ENCODE measurements around the gene RAD18. TPM values are rescaled to one million over a fixed set of nuclear protein-coding genes. Genes with fewer than 3 reads are reported as not detected.

RAD18 gene
- total RNA-seq, 1 donor from 2014 or later: 52.8 TPM

GRCh38 chr3:8937064-8938020 is 25.9 kb downstream of the RAD18 start:
- no peak overlapping the region for H3K4me3 Mint-ChIP-seq
- H3K36me3 Mint-ChIP-seq (ENCODE audit: low read depth): peaks cover 43% of the 10 kb centered on the region
- no peak for DNase-seq
- H3K27me3 Mint-ChIP-seq: no peaks in the 10 kb centered on the region
- no peak overlapping the region for H3K27ac Mint-ChIP-seq
- H3K4me1 Mint-ChIP-seq: peaks cover 2% of the 10 kb centered on the region
- intact Hi-C loops (cut with micrococcal nuclease): no loop called here
- H3K9me3 Mint-ChIP-seq: no peaks in the 10 kb centered on the region

- Mint-ChIP-seq H3K4me3 (no peak overlapping the region), H3K9me3 (no peaks in the 10 kb centered on the region), H3K27ac (no peak overlapping the region), H3K4me1 (peaks cover 5% of the 10 kb centered on the region), H3K27me3 (no peaks in the 10 kb centered on the region), H3K36me3 (ENCODE audit: low read depth) (peaks cover 28% of the 10 kb centered on the region)
- no peak for DNase-seq
- intact Hi-C loops (cut with micrococcal nuclease): no loop called here
These were observed 30.8 kb downstream of the RAD18 start for GRCh38 chr3:8932507-8932906.

- H3K27me3 Mint-ChIP-seq: no peaks in the 10 kb centered on the region
- intact Hi-C loops (cut with micrococcal nuclease): no loop called here
- no peak overlapping the region for H3K4me3 Mint-ChIP-seq
- H3K27ac Mint-ChIP-seq: no peak overlapping the region
- H3K9me3 Mint-ChIP-seq: no peaks in the 10 kb centered on the region
- no peak for DNase-seq
- H3K4me1 Mint-ChIP-seq: peaks cover 3% of the 10 kb centered on the region
- H3K36me3 Mint-ChIP-seq (ENCODE audit: low read depth): peaks cover 32% of the 10 kb centered on the region
These were observed 31.9 kb downstream of the RAD18 start for GRCh38 chr3:8931342-8931741.

GRCh38 chr3:8929860-8930259 is 33.4 kb downstream of the RAD18 start:
- Mint-ChIP-seq H3K4me3 (no peak overlapping the region), H3K36me3 (ENCODE audit: low read depth) (peaks cover 34% of the 10 kb centered on the region), H3K27me3 (no peaks in the 10 kb centered on the region), H3K27ac (no peak overlapping the region), H3K4me1 (peaks cover 3% of the 10 kb centered on the region), H3K9me3 (no peaks in the 10 kb centered on the region)
- intact Hi-C loops (cut with micrococcal nuclease): no loop called here
- no peak for DNase-seq

GRCh38 chr3:8914491-8914890 is 48.8 kb downstream of the RAD18 start:
- intact Hi-C loops (cut with micrococcal nuclease): no loop called here
- no peaks in the 10 kb centered on the region for H3K9me3 Mint-ChIP-seq

GRCh38 chr3:8911781-8912180 is 51.5 kb downstream of the RAD18 start:
- Mint-ChIP-seq H3K9me3 (no peaks in the 10 kb centered on the region), H3K36me3 (ENCODE audit: low read depth) (peaks cover 33% of the 10 kb centered on the region), H3K27me3 (no peaks in the 10 kb centered on the region), H3K4me1 (no peaks in the 10 kb centered on the region), H3K4me3 (no peak overlapping the region), H3K27ac (no peak overlapping the region)
- DNase-seq: no peak
- intact Hi-C loops (cut with micrococcal nuclease): no loop called here

More at GRCh38 chr3:8914491-8914890, 48.8 kb downstream of the RAD18 start:
- Mint-ChIP-seq H3K36me3 (ENCODE audit: low read depth) (peaks cover 20% of the 10 kb centered on the region), H3K27me3 (no peaks in the 10 kb centered on the region), H3K4me3 (no peak overlapping the region), H3K27ac (no peak overlapping the region), H3K4me1 (no peaks in the 10 kb centered on the region)
- DNase-seq: no peak

- Mint-ChIP-seq H3K27ac (no peak overlapping the region), H3K9me3 (no peaks in the 10 kb centered on the region), H3K4me1 (no peaks in the 10 kb centered on the region), H3K27me3 (no peaks in the 10 kb centered on the region), H3K4me3 (no peak overlapping the region), H3K36me3 (ENCODE audit: low read depth) (peaks cover 43% of the 10 kb centered on the region)
- no peak for DNase-seq
- intact Hi-C loops (cut with micrococcal nuclease): no loop called here
These were observed 54.1 kb downstream of the RAD18 start for GRCh38 chr3:8909160-8909559.

GRCh38 chr3:8903191-8903590 is 60.1 kb downstream of the RAD18 start:
- H3K4me1 Mint-ChIP-seq: no peaks in the 10 kb centered on the region
- H3K9me3 Mint-ChIP-seq: no peaks in the 10 kb centered on the region
- H3K36me3 Mint-ChIP-seq (ENCODE audit: low read depth): peaks cover 33% of the 10 kb centered on the region
- no peak overlapping the region for H3K27ac Mint-ChIP-seq
- no peaks in the 10 kb centered on the region for H3K27me3 Mint-ChIP-seq
- intact Hi-C loops (cut with micrococcal nuclease): no loop called here
- no peak for DNase-seq
- H3K4me3 Mint-ChIP-seq: no peak overlapping the region

- H3K9me3 Mint-ChIP-seq: no peaks in the 10 kb centered on the region
- H3K4me3 Mint-ChIP-seq: no peak overlapping the region
- peaks cover 24% of the 10 kb centered on the region for H3K36me3 Mint-ChIP-seq (ENCODE audit: low read depth)
- no peak for DNase-seq
- no peaks in the 10 kb centered on the region for H3K4me1 Mint-ChIP-seq
- H3K27ac Mint-ChIP-seq: no peak overlapping the region
- intact Hi-C loops (cut with micrococcal nuclease): no loop called here
- H3K27me3 Mint-ChIP-seq: no peaks in the 10 kb centered on the region
These were observed 62.4 kb downstream of the RAD18 start for GRCh38 chr3:8900869-8901268.

GRCh38 chr3:8899876-8900460 is 63.3 kb downstream of the RAD18 start:
- intact Hi-C loops (cut with micrococcal nuclease): no loop called here
- Mint-ChIP-seq H3K27ac (no peak overlapping the region), H3K4me1 (no peaks in the 10 kb centered on the region), H3K27me3 (no peaks in the 10 kb centered on the region), H3K4me3 (no peak overlapping the region), H3K36me3 (ENCODE audit: low read depth) (peaks cover 24% of the 10 kb centered on the region), H3K9me3 (no peaks in the 10 kb centered on the region)
- peak; percentile 8 for DNase-seq

GRCh38 chr3:8895829-8896228 is 67.4 kb downstream of the RAD18 start:
- intact Hi-C loops (cut with micrococcal nuclease): no loop called here
- H3K4me3 Mint-ChIP-seq: no peak overlapping the region
- H3K27ac Mint-ChIP-seq: no peak overlapping the region
- H3K36me3 Mint-ChIP-seq (ENCODE audit: low read depth): peaks cover 15% of the 10 kb centered on the region
- no peaks in the 10 kb centered on the region for H3K9me3 Mint-ChIP-seq
- no peaks in the 10 kb centered on the region for H3K4me1 Mint-ChIP-seq
- DNase-seq: no peak
- H3K27me3 Mint-ChIP-seq: no peaks in the 10 kb centered on the region

GRCh38 chr3:8893001-8893400 is 70.3 kb downstream of the RAD18 start:
- Mint-ChIP-seq H3K27me3 (no peaks in the 10 kb centered on the region), H3K4me3 (no peak overlapping the region), H3K36me3 (ENCODE audit: low read depth) (peaks cover 20% of the 10 kb centered on the region), H3K27ac (no peak overlapping the region), H3K9me3 (no peaks in the 10 kb centered on the region), H3K4me1 (no peaks in the 10 kb centered on the region)
- no peak for DNase-seq
- intact Hi-C loops (cut with micrococcal nuclease): loop anchor here (5.0 kb wide), 1 partner anchor 121 kb away; no protein-coding TSS in a partner anchor

GRCh38 chr3:8891774-8892173 is 71.5 kb downstream of the RAD18 start:
- DNase-seq: no peak
- intact Hi-C loops (cut with micrococcal nuclease): loop anchor here (5.0 kb wide), 1 partner anchor 119 kb away; no protein-coding TSS in a partner anchor
- Mint-ChIP-seq H3K27me3 (no peaks in the 10 kb centered on the region), H3K4me3 (no peak overlapping the region), H3K9me3 (no peaks in the 10 kb centered on the region), H3K4me1 (no peaks in the 10 kb centered on the region), H3K27ac (no peak overlapping the region), H3K36me3 (ENCODE audit: low read depth) (peaks cover 23% of the 10 kb centered on the region)

- Mint-ChIP-seq H3K9me3 (no peaks in the 10 kb centered on the region), H3K27ac (no peak overlapping the region), H3K4me1 (no peaks in the 10 kb centered on the region), H3K4me3 (no peak overlapping the region), H3K27me3 (no peaks in the 10 kb centered on the region), H3K36me3 (ENCODE audit: low read depth) (peaks cover 24% of the 10 kb centered on the region)
- DNase-seq: no peak
- intact Hi-C loops (cut with micrococcal nuclease): loop anchor here (5.0 kb wide), 1 partner anchor 119 kb away; no protein-coding TSS in a partner anchor
These were observed 72.0 kb downstream of the RAD18 start for GRCh38 chr3:8891303-8891702.

Data from activated CD4-positive, alpha-beta T cell treated with anti-CD3 and anti-CD28 coated beads, Interleukin-2, amount 10 ng/mL, durations not matched to agents 24 days and 14 days (primary cell).